ENCODE measurements around the gene UBE2QL1.

UBE2QL1 gene

DNA sequence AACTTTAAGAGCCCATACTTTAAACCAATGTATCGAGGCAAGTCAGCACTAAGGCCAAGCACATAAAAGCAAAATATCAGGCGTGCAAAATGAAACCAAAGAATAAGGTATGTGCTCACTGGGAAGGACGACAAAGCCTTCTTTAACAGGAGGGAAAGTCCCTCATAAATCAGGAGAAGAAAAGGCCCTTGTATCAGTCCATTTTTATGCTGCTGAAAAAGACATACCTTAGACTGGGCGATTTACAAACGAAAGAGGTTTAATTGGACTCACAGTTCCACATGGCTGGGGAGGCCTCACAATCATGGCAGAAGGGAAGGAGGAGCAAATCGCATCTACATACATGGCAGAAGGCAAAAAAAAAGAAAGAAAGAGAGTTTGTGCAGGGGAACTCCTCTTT is 68.9 kb downstream of the UBE2QL1 start:
- no peak for ATAC-seq (ENCODE audit: low read depth)
- no peak for DNase-seq (ENCODE audit: low spot score)
- Histone ChIP-seq H3K4me3 (ENCODE audit: severe bottlenecking) (no peak overlapping the region), H3K27ac (ENCODE audit: poor library complexity, severe bottlenecking) (no peak overlapping the region), H3K4me1 (ENCODE audit: insufficient read depth, poor library complexity, severe bottlenecking) (no peaks in the 10 kb centered on the region), H3K36me3 (ENCODE audit: low read depth) (no peaks in the 10 kb centered on the region), H3K9me3 (ENCODE audit: severe bottlenecking) (no peaks in the 10 kb centered on the region), H3K27me3 (ENCODE audit: insufficient read depth, poor library complexity, severe bottlenecking) (peaks cover 3% of the 10 kb centered on the region)
- TF ChIP-seq, protein P1, sequence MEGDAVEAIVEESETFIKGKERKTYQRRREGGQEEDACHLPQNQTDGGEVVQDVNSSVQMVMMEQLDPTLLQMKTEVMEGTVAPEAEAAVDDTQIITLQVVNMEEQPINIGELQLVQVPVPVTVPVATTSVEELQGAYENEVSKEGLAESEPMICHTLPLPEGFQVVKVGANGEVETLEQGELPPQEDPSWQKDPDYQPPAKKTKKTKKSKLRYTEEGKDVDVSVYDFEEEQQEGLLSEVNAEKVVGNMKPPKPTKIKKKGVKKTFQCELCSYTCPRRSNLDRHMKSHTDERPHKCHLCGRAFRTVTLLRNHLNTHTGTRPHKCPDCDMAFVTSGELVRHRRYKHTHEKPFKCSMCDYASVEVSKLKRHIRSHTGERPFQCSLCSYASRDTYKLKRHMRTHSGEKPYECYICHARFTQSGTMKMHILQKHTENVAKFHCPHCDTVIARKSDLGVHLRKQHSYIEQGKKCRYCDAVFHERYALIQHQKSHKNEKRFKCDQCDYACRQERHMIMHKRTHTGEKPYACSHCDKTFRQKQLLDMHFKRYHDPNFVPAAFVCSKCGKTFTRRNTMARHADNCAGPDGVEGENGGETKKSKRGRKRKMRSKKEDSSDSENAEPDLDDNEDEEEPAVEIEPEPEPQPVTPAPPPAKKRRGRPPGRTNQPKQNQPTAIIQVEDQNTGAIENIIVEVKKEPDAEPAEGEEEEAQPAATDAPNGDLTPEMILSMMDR (IDR thresholded peaks at IDR 0.05; ENCODE audit: poor library complexity, severe bottlenecking) = no peak

GRCh38 chr5:6518298-6519057 is 69.8 kb downstream of the UBE2QL1 start:
- Histone ChIP-seq H3K36me3 (ENCODE audit: low read depth) (no peaks in the 10 kb centered on the region), H3K27ac (ENCODE audit: poor library complexity, severe bottlenecking) (no peak overlapping the region), H3K27me3 (ENCODE audit: insufficient read depth, poor library complexity, severe bottlenecking) (no peaks in the 10 kb centered on the region), H3K4me3 (ENCODE audit: severe bottlenecking) (no peak overlapping the region), H3K4me1 (ENCODE audit: insufficient read depth, poor library complexity, severe bottlenecking) (no peaks in the 10 kb centered on the region), H3K9me3 (ENCODE audit: severe bottlenecking) (no peaks in the 10 kb centered on the region)
- TF ChIP-seq, protein P1 (IDR thresholded peaks at IDR 0.05; ENCODE audit: poor library complexity, severe bottlenecking) = no peak
- DNase-seq (ENCODE audit: low spot score) = no peak
- no peak for ATAC-seq (ENCODE audit: low read depth)

GRCh38 chr5:6520201-6520600 is 71.5 kb downstream of the UBE2QL1 start:
- H3K4me3 ChIP-seq (ENCODE audit: severe bottlenecking) = no peak overlapping the region
- H3K27ac ChIP-seq (ENCODE audit: poor library complexity, severe bottlenecking) = no peak overlapping the region
- no peaks in the 10 kb centered on the region for H3K4me1 ChIP-seq (ENCODE audit: insufficient read depth, poor library complexity, severe bottlenecking)
- H3K27me3 ChIP-seq (ENCODE audit: insufficient read depth, poor library complexity, severe bottlenecking) = no peaks in the 10 kb centered on the region
- DNase-seq (ENCODE audit: low spot score) (no peak), ATAC-seq (ENCODE audit: low read depth) (no peak)
- H3K9me3 ChIP-seq (ENCODE audit: severe bottlenecking) = no peaks in the 10 kb centered on the region
- TF ChIP-seq, protein P1 (IDR thresholded peaks at IDR 0.05; ENCODE audit: poor library complexity, severe bottlenecking) = no peak
- no peaks in the 10 kb centered on the region for H3K36me3 ChIP-seq (ENCODE audit: low read depth)

DNA sequence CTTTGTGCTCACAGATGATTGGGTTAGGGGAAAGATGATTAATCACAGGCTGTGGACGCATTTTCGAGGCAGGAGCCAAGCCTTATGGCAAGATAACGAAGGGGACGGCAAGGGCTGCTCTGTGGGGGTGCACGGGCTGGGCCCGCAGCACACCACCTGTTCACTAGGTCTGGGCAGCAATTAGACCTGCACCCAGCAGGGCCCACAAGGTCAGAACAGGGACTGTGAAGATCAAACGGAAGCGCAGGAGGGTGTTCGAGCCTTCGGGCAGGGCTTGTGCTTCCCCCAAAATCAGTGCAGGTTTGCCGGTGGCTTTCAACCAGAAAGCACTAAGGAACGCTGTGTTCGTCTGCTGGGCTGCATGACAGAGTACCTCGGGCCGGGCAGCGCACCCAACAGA is 73.7 kb downstream of the UBE2QL1 start:
- TF ChIP-seq, protein P1 (IDR thresholded peaks at IDR 0.05; ENCODE audit: poor library complexity, severe bottlenecking) = no peak
- no peak overlapping the region for H3K27ac ChIP-seq (ENCODE audit: poor library complexity, severe bottlenecking)
- H3K4me1 ChIP-seq (ENCODE audit: insufficient read depth, poor library complexity, severe bottlenecking) = no peaks in the 10 kb centered on the region
- DNase-seq (ENCODE audit: low spot score) (no peak), ATAC-seq (ENCODE audit: low read depth) (no peak)
- H3K27me3 ChIP-seq (ENCODE audit: insufficient read depth, poor library complexity, severe bottlenecking) = no peaks in the 10 kb centered on the region
- no peaks in the 10 kb centered on the region for H3K36me3 ChIP-seq (ENCODE audit: low read depth)
- H3K9me3 ChIP-seq (ENCODE audit: severe bottlenecking) = no peaks in the 10 kb centered on the region
- H3K4me3 ChIP-seq (ENCODE audit: severe bottlenecking) = no peak overlapping the region

- Histone ChIP-seq H3K27ac (ENCODE audit: poor library complexity, severe bottlenecking) (no peak overlapping the region), H3K27me3 (ENCODE audit: insufficient read depth, poor library complexity, severe bottlenecking) (no peaks in the 10 kb centered on the region), H3K4me1 (ENCODE audit: insufficient read depth, poor library complexity, severe bottlenecking) (no peaks in the 10 kb centered on the region), H3K36me3 (ENCODE audit: low read depth) (no peaks in the 10 kb centered on the region), H3K4me3 (ENCODE audit: severe bottlenecking) (no peak overlapping the region), H3K9me3 (ENCODE audit: severe bottlenecking) (no peaks in the 10 kb centered on the region)
- TF ChIP-seq, protein P1 (IDR thresholded peaks at IDR 0.05; ENCODE audit: poor library complexity, severe bottlenecking) = no peak
- peak; percentile 35; the same call in 1 of the 3 replicates for ATAC-seq (ENCODE audit: low read depth)
- DNase-seq (ENCODE audit: low spot score) = no peak
These were observed 74.3 kb downstream of the UBE2QL1 start for GRCh38 chr5:6522923-6523322.

All from RWPE2 (cell line).